IMR-90 (cell line): ENCODE results near the gene KRT33A. TPM values are rescaled to one million over a fixed set of nuclear protein-coding genes. Genes with fewer than 3 reads are reported as not detected.

Source experiments
- ATAC-seq: fragments of 200-7000 bp; cut with Tn5 transposase; 2 replicates; pipeline ENCODE4 v1.9.1; 2020; ENCODE audit warnings: low read depth, mild to moderate bottlenecking, moderate library complexity
- BruUV-seq: library from RNA; stranded (reverse); fragments of 400-500 nt; replicated peaks from 2 replicates; lab custom pipeline; 2021; lab: Mats Ljungman, UMichigan
- CTCF ChIA-PET: fragments of 300-600 bp; formaldehyde crosslinking; extraction: SDS; loops from one replicate; lab custom pipeline; 2021; ENCODE audit warnings: antibody characterized with exemption; lab: Yijun Ruan, JAX
- POLR2A ChIA-PET: fragments of 300-600 bp; sonication (Branson Sonifier 250); formaldehyde crosslinking; loops from one replicate; lab custom pipeline; 2022; ENCODE audit warnings: antibody characterized with exemption; ENCODE audit not compliant: unreplicated experiment; lab: Charles Lee
- DNase-seq: peaks from one replicate; pipeline ENCODE4 v3.0.0; 2013
- H2AFZ ChIP-seq: replicated peaks from 2 replicates; pipeline ENCODE3; 2013; ENCODE audit warnings: low read length, mild to moderate bottlenecking; ENCODE audit not compliant: poor library complexity
- H2AK5ac ChIP-seq: 2 replicates; pipeline ENCODE4 v1.6.1; 2013; ENCODE audit warnings: low read depth, low read length, inconsistent platforms
- H2AK9ac ChIP-seq: replicated peaks from 2 replicates; pipeline ENCODE3; 2013; ENCODE audit warnings: mild to moderate bottlenecking, low read depth, low read length, moderate library complexity; ENCODE audit not compliant: poor library complexity
- H2BK120ac ChIP-seq: 2 replicates; pipeline ENCODE4 v1.6.1; 2013; ENCODE audit warnings: low read depth, low read length, inconsistent platforms
- H2BK15ac ChIP-seq: 3 replicates; pipeline ENCODE4 v1.6.1; 2013; ENCODE audit warnings: low read depth, low read length, inconsistent platforms
- H2BK20ac ChIP-seq: 2 replicates; pipeline ENCODE4 v1.6.1; 2013; ENCODE audit warnings: low read depth, mild to moderate bottlenecking, inconsistent platforms, low read length, moderate library complexity
- H2BK5ac ChIP-seq: 2 replicates; pipeline ENCODE4 v1.6.1; 2013; ENCODE audit warnings: mild to moderate bottlenecking, low read depth, low read length, inconsistent platforms; ENCODE audit not compliant: poor library complexity, severe bottlenecking
- H3K14ac ChIP-seq: replicated peaks from 2 replicates; pipeline ENCODE4 v1.6.1; 2013; ENCODE audit warnings: low read depth, low read length, inconsistent platforms
- H3K18ac ChIP-seq: 2 replicates; pipeline ENCODE4 v1.6.1; 2013; ENCODE audit warnings: low read depth, low read length, control low read depth
- H3K23ac ChIP-seq: 2 replicates; pipeline ENCODE4 v1.6.1; 2013; ENCODE audit warnings: low read depth, low read length, inconsistent platforms
- H3K27ac ChIP-seq: 2 replicates; pipeline ENCODE4 v1.5.1; 2013; ENCODE audit warnings: mild to moderate bottlenecking, control low read depth, low read length; ENCODE audit not compliant: insufficient read depth
- H3K27me3 ChIP-seq: 2 replicates; pipeline ENCODE4 v1.6.1; 2013; ENCODE audit warnings: low read length; ENCODE audit not compliant: control insufficient read depth, insufficient read depth
- H3K36me3 ChIP-seq: 2 replicates; pipeline ENCODE4 v1.6.1; 2013; ENCODE audit warnings: low read length, mixed read lengths; ENCODE audit not compliant: control insufficient read depth, insufficient read depth
- H3K4ac ChIP-seq: 2 replicates; pipeline ENCODE4 v1.6.1; 2013; ENCODE audit warnings: low read depth, low read length, inconsistent platforms
- H3K4me1 ChIP-seq: 2 replicates; pipeline ENCODE4 v1.6.1; 2013; ENCODE audit warnings: low read length, mixed read lengths; ENCODE audit not compliant: control insufficient read depth, insufficient read depth
- H3K4me2 ChIP-seq: 2 replicates; pipeline ENCODE4 v1.6.1; 2013; ENCODE audit warnings: low read depth, mild to moderate bottlenecking, control low read depth, low read length, moderate library complexity
- H3K4me3 ChIP-seq: 2 replicates; pipeline ENCODE4 v1.5.1; 2013; ENCODE audit warnings: low read depth, mild to moderate bottlenecking, control low read depth, low read length, moderate library complexity; ENCODE audit not compliant: insufficient read depth
- H3K56ac ChIP-seq: 2 replicates; pipeline ENCODE4 v1.6.1; 2013; ENCODE audit warnings: low read length, inconsistent platforms; ENCODE audit not compliant: insufficient read depth; ENCODE audit errors: extremely low read depth
- H3K79me1 ChIP-seq, 2 experiments: 2 replicates each; pipeline ENCODE4 v1.6.1; 2013; ENCODE audit warnings: low read length in 2 of 2, inconsistent platforms in 1 of 2, low read depth in 1 of 2
- H3K9ac ChIP-seq: 2 replicates; pipeline ENCODE4 v1.6.1; 2013; ENCODE audit warnings: low read depth, low read length, control low read depth
- H3K9me1 ChIP-seq: 2 replicates; pipeline ENCODE4 v1.6.1; 2013; ENCODE audit warnings: low read length, inconsistent platforms; ENCODE audit not compliant: insufficient read depth
- H3K9me3 ChIP-seq: 2 replicates; pipeline ENCODE4 v1.6.1; 2013; ENCODE audit warnings: low read length; ENCODE audit not compliant: control insufficient read depth, insufficient read depth
- H4K20me1 ChIP-seq: 2 replicates; pipeline ENCODE4 v1.6.1; 2013; ENCODE audit warnings: low read length, inconsistent platforms; ENCODE audit not compliant: insufficient read depth
- H4K5ac ChIP-seq: 2 replicates; pipeline ENCODE4 v1.6.1; 2013; ENCODE audit warnings: mild to moderate bottlenecking, low read depth, low read length, control low read depth
- H4K8ac ChIP-seq, 2 experiments: 2 replicates each; pipeline ENCODE4 v1.6.1; 2013; ENCODE audit warnings: low read depth in 2 of 2, low read length in 2 of 2, control low read depth in 1 of 2, inconsistent platforms in 1 of 2
- H4K91ac ChIP-seq: 2 replicates; pipeline ENCODE4 v1.6.1; 2013; ENCODE audit warnings: low read depth, low read length, inconsistent platforms; ENCODE audit not compliant: insufficient read depth
- BHLHE40 ChIP-seq: fragments of 150-350 bp; IDR thresholded peaks from 2 replicates; pipeline ENCODE4 v1.6.1; 2016; ENCODE audit warnings: mild to moderate bottlenecking, low read depth, low read length
- NFE2L2 ChIP-seq: fragments of 150-350 bp; IDR thresholded peaks from 2 replicates; pipeline ENCODE4 v1.6.1; 2016; ENCODE audit warnings: low read depth, mild to moderate bottlenecking, low read length
- POLR2A ChIP-seq: IDR thresholded peaks from 2 replicates; pipeline ENCODE4 v1.6.1; 2012; ENCODE audit warnings: mild to moderate bottlenecking, low read depth, low read length
- WGBS, 2 experiments: methylation state at CpG; one replicate each; pipeline versions ENCODE4 v1.1.5 to v1.1.7; 2013; ENCODE audit warnings: missing lambda C conversion rate in 2 of 2; ENCODE audit not compliant: insufficient read length in 1 of 2; ENCODE audit errors: extremely low coverage in 2 of 2; 5-methylcytosine and 5-hydroxymethylcytosine counted together
- dilution Hi-C: fragments of 300-500 bp; cut with HindIII; formaldehyde crosslinking; loops from one replicate; pipeline ENCODE4 v1.14.3; 2018; ENCODE audit warnings: low sequenced_read_pairs; ENCODE audit not compliant: unreplicated experiment
- in situ Hi-C: fragments of 300-500 bp; cut with MboI; formaldehyde crosslinking; loops from 3 replicates; pipeline ENCODE4 v1.14.3; 2019; ENCODE audit warnings: low sequenced_read_pairs, inconsistent platforms, mixed read lengths
- intact Hi-C: fragments of 100-400 bp; cut with micrococcal nuclease; formaldehyde crosslinking; loops from 2 replicates; pipeline ENCODE4 v1.10.0; 2022
- polyA plus RNA-seq, 3 experiments: library from polyadenylated mRNA; depleted of rRNA; stranded (reverse); fragments of >200 nt; gene quantifications; 2 replicates each; pipeline ENCODE4 v1.2.3, GENCODE V29; 2012; ENCODE audit warnings: low replicate concordance in 1 of 3
- total RNA-seq: library from RNA; depleted of rRNA; stranded (reverse); fragments of >200 nt; gene quantifications from 2 replicates; pipeline ENCODE4 v1.2.3, GENCODE V29; 2012

Gene KRT33A
- total and polyA plus RNA-seq, 2 of the 4 experiments (the other 2 are of a cell fraction), result not detected

DNA sequence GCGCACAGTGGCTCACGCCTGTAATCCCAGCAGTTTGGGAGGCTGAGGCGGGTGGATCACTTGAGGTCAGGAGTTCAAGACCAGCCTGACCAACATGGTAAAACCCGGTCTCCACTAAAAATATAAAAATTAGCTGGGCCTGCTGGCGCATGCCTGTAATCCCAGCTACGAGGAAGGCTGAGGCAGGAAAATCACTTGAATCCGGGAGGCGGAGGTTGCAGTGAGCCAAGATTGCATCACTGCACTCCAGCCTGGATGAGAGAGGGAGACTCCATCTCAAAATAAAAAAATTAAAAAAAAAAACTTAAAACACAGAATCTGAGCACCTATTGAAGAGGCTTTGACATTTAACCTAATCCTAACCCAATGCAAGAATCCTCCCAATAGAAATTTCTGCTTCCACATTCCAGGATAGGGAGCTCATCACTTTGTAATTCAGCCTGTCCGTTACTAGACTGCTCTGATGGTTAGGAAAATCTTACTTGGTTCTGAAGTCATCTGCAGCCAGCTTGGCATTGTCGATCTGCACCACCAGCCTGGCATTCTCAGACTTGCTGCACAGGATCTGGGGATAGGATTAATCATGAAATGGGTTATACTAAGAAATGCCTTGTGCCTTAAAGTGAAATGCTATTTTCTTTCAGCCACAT is 16.9 kb upstream of the KRT33A start:
- no peaks in the 10 kb centered on the region for H3K9me3 ChIP-seq
- no peak overlapping the region for H3K27ac ChIP-seq
- no peaks in the 10 kb centered on the region for H3K36me3 ChIP-seq
- H3K56ac ChIP-seq, result no peak overlapping the region
- no peak overlapping the region for H3K4me3 ChIP-seq
- ChIA-PET POLR2A (no interaction called here), CTCF (interaction anchor here (0.8 to 1.2 kb wide), 2 partner anchors 9 to 295 kb away, joined by 3 to 10 read pairs; no protein-coding TSS in a partner anchor)
- no peak overlapping the region for H3K14ac ChIP-seq
- H4K8ac ChIP-seq, result peak overlapping the region; percentile 3 to 50; a peak in 2 of 4 replicates
- no peak overlapping the region for H3K9ac ChIP-seq
- no TSS peak for BruUV-seq
- peak overlapping the region; percentile 62 for H2BK5ac ChIP-seq
- peaks cover 8% of the 10 kb centered on the region; the same call in 1 of the 2 replicates for H3K4me1 ChIP-seq
- dilution Hi-C loops, result no loop called here
- H3K4me2 ChIP-seq, result peak overlapping the region; percentile 27; the same call in 1 of the 2 replicates
- H2AFZ ChIP-seq, result no peak overlapping the region
- peak overlapping the region; percentile 36; the same call in 1 of the 2 replicates for H4K91ac ChIP-seq
- no peak overlapping the region; the same call in 1 of the 2 replicates for H3K18ac ChIP-seq
- H2AK9ac ChIP-seq, result no peak overlapping the region
- H2BK120ac ChIP-seq, result peak overlapping the region; percentile 57
- no peaks in the 10 kb centered on the region for H3K9me1 ChIP-seq
- no peaks in the 10 kb centered on the region for H3K27me3 ChIP-seq
- no peak overlapping the region for H3K23ac ChIP-seq
- peak overlapping the region; percentile 48; the same call in 1 of the 2 replicates for H2AK5ac ChIP-seq
- intact Hi-C loops, result no loop called here
- TF ChIP-seq POLR2A (no peak), BHLHE40 (no peak), NFE2L2 (no peak)
- H4K20me1 ChIP-seq, result no peaks in the 10 kb centered on the region
- H2BK15ac ChIP-seq, result peak overlapping the region; percentile 60; the same call in 1 of the 3 replicates
- in situ Hi-C loops, result no loop called here
- DNase-seq, result peak; percentile 69
- no CpG with 5 or more reads among the region's 10 CpGs for WGBS, 2 experiments
- H3K79me1 ChIP-seq, result no peaks in the 10 kb centered on the region
- ATAC-seq, result peak; percentile 93
- peak overlapping the region; percentile 43; the same call in 1 of the 2 replicates for H3K4ac ChIP-seq
- peak overlapping the region; percentile 67; the same call in 1 of the 2 replicates for H2BK20ac ChIP-seq
- H4K5ac ChIP-seq, result no peak overlapping the region
